Upper lobe of left lung (tissue), 4 donors: ENCODE data around the gene FOXL3.

Source experiments
- CTCF ChIP-seq, 6 experiments: fragments of 450-650 bp in 4 of 6; fragments of 200-600 bp in 2 of 6; sonication (generic) in 2 of 6; IDR thresholded peaks; one replicate each; pipeline ENCODE4 v1.5.1; 2016 to 2019; ENCODE audit warnings: antibody characterized with exemption in 6 of 6
- POLR2A ChIP-seq, 4 donors: fragments of 450-650 bp; IDR thresholded peaks; one replicate each; pipeline ENCODE4 v1.5.1; 2016 to 2017; ENCODE audit warnings: antibody characterized with exemption in 4 of 4, mild to moderate bottlenecking in 2 of 4

GRCh38 chr7:301291-302053, 11.5 kb downstream of the FOXL3 start:
- TF ChIP-seq POLR2A (IDR thresholded peaks at IDR 0.05): no peak
- TF ChIP-seq CTCF (IDR thresholded peaks at IDR 0.05): no peak
